HG03575 (cell line): Measurements from ENCODE around the gene TMEM63A.
"Not testable (repeated sequence)": the region's sequence is repeated elsewhere in the genome, so short reads cannot be mapped to it uniquely, and the experiment has no call there.

ENCODE experiments used
- ATAC-seq: cut with Tn5 transposase; IDR thresholded peaks from one replicate; pipeline ENCODE4 v1.9.1; 2021; ENCODE audit not compliant: unreplicated experiment, insufficient number of reproducible peaks, low FRiP score; ENCODE audit errors: extremely low read depth

The TMEM63A gene

DNA sequence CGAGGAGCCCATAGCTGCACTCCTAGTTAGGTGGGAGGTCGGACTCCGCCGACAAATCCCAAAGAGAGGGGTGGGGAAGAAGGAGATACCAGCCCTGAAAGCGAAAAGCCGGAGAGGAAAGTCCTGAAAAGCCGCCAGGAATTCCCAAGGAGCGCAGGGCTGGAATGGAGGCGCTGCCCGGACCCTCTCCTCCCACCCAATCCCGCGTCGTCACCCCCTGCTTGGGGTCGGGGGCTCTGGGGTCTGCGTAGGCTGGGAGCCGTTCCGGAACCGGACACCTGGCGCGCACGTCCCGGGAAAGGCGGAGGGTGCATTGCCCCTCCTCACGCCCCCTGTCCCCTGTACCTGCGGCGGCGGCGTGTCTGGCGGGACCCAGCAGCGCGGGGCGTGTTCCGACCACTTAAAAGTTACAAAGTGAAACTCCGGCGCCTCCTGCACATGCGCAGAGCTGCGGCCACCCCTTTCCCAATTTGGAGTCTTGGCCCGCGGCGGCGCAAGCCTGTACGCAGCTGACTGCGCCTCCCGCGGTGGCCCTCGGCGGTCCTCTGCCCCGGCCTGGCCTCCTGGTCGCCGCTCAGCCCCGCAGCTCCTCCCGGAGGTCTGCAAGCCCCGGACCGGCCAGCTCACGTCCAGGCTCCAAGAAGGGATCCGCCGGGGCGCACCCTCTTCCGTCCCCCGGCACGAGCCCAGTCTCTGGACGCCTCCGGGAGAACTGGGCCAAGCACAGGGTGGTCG, at the start of gene TMEM63A:
TMEM63A (minus strand) TSS at position 422 of the 735 bp plus-strand sequence. CDS start 4,800 bp downstream, outside the sequence.
- peak; percentile 46 for ATAC-seq

DNA sequence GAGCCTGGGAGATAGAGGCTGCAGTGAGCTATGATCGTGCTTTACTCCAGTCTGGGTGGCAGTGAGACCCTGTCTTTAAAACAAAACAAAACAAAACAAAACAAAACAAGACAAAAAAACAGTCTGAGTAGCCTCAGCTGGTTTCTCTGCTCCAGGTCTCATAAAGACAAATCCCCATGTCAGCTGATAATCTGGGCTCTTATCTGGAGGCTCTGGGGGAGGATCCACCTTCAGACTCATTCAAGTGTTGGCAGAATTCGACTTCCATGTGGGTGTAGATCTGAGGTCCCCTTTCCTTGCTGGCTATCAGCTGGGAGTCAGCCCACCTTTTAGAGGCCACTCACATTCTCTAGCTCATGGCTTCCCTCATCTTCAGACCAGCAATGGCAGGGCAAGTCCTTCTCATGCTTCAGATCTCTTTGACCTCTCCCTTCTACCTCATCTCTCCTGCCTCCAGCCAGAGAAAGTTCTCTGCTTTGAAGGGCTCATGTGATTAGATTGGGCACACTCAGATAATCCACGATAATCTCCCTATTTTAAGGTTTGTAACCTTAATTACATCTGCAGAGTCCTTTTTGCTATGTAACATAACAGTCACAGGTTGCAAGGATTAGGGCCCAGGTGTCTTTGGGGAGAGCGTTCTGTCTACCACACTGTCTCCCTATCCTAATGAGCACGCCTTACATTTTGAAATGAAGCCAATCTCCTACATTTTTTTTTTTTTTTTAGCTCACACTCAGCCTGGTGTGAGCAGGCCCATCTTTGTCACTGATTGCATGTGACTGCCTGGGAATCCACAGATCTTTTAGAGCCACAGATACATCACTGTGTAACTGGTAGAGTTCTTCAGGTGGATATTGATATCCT, 49.3 kb upstream of the TMEM63A start:
- ATAC-seq = no peak

DNA sequence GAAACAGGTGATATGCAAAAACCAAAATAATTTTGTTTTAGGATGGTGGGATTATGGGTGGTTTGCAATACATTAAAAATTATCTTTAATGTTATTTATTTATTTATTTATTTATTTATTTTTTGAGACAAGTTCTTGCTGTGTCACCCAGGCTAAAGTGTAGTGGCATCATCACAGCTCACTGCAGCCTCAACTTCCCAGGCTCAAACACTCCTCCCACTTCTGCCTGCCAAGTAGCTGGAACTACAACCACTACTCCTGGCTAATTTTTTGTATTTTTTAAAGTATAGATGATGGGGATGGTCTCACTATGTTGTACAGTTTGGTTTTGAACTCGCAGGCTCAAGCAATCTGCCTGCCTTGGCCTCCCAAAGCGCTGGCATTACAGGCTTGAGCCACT, 48.4 kb upstream of the TMEM63A start:
- ATAC-seq = no peak

DNA sequence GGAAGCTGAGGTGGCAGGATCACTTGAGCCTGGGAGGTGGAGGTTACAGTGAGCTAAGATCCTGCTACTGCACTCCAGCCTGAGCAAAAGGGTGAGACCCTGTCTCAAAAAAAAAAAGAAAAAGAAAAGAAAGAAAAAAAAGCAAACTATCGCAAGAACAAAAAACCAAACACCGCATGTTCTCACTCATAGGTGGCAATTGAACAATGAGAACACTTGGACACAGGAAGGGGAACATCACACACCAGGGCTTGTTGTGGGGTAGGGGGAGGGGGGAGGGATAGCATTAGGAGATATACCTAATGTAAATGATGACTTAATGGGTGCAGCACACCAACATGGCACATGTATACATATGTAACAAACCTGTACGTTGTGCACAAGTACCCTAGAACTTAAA, 47.3 kb upstream of the TMEM63A start:
- not testable (repeated sequence) for ATAC-seq

DNA sequence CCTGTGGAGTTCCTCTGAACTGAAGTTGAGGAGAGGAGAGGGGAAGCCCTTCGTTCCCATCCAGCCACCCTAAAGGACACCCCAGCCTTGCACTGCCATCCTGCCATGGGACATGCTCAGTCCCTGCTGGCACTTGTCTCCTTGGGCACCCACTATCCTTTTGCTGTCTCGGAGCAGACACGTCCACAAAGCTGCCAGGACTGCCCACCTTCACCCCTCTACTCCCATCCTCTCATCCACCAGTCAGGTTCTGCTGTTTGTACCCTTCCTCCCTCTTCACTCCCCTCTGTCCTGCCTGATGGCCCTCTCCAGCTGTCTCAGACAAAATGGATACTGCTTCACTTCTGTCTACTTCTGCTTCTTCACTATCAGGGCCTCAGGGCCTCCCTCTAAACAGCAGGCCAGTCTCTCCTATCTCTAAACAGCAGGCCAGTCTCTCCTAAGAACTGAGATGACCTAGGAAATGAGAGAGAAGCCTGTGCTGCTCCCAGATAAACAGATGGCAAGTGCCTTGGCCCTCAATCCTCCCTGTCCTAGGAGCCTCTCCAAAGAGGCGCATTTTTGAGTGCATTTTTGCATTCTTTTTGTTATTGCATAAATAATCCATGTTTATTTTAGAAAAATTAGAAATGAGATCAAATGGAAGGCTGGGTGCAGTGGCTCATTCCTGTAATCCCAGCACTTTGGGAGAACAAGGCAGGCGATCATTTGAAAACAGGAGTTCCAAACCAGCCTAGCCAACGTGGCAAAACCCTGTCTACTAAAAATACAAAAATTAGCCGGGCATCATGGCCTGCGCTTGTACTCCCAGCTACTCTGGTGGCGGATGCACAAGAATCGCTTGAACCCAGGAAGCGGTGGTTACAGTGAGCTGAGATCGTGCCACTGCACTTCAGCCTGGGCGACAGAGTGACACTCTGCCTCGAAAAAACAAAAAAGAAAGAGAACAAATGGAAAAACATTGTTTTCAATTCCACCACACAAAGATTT, 46.3 kb upstream of the TMEM63A start:
- ATAC-seq = no peak

- ATAC-seq = no peak
These were observed 44.5 kb upstream of the TMEM63A start for GRCh38 chr1:225926551-225927113.

DNA sequence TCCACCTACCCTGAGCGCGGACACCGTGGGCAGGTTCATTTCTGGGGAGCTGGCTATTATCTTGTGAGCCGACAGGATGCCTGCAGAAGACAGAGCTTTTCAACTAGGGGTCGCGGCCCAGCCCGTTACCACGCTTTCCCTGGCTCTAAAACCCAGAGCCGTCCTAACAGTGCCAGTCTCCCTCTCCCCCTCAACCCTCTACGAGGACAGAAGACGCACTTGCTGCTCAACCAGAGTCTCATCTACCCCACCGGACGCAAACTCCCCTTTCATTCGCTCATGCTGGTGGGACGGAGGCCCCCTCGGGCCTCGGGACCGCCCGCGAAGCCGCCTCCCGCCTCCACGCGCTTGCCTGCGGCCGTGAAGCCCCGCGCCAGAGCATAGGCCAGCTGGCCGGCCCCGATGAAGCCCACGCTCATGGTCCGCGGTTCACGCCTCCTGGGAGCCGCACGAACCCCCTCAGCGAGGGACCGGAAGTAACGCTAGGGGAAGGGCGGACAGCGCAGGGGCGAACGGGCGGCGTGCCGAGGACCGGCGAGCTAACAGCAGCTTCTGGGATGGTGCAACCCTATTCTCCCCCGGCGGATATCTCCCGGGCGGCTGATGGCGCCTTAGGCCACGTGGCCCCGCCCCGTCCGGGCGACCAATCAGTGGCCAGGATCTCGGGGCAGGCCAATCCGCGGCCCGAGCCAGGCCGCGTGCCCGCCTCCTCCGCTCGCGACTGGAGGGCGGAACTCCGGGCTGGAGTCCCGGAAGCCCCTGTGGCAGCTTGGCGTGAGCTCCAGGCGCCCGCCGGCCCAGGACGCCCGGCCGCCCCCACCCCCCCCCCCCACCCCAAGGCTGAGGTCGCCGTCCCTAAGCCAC, 41.7 kb upstream of the TMEM63A start, which contains the start of gene PYCR2:
PYCR2 (minus strand) TSS at position 559 of the 864 bp plus-strand sequence; CDS start at position 419, 140 bp downstream.
- ATAC-seq = peak; percentile 93

DNA sequence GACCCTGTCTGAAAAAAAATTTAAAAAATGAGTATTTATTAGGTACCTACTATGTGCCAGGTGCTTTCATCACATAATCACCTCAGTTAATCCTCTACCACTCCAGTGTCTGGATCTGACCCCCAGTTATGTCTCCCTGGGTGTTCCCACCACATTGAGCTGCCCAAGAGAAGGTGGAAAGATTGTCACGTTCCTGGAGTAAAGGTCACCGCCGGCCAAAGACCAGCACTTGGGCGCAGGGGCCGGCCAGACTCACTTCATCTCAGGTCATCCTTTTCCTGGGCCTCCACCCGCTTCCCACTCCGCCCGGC, 41.2 kb upstream of the TMEM63A start:
- ATAC-seq = no peak

DNA sequence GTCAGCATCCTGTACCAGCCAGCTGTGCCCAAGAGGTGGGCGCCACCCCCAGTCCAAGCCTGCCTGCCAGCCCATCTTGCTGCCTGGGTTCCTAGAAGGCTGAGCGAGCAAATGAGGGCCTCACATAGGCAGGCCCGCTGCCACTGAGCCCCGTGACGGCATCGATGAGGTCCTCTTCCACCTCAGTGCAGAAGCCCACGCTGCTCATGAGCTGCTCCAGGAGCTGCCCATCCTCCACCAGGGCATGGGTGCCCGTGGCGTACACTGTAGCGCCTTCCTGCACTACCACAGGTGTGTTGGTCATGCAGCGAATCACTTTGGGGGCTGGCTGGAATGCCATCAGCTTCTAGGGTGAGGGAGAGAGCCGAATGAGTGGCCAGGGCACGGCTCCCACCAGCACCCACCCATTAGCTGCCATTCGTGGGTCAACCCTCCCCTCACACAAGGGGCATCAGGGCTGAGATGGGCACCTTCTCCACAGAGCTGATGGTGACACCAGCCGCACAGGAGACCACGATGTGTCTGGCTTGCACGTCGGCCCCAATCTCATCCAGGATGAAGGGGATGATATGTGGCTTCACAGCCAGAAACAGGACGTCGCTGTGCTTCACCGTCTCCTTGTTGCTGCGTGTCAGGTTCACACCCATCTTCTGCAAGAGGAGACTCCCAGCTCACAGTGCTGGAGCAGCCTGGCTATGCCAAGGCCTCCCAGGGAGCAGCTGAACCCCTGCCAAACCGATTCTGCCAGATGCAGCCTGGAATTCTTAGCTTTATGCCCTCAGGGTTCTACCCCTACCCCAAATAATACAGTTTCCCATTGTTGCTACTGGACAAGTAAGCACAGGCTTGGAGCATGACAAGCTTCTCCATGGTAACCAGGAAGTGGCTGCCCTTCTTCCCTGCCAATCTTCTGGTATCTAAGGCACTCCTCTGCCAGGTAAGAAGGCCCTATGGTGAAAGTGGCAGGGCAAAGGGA, 39.8 kb upstream of the TMEM63A start:
- no peak for ATAC-seq

- no peak for ATAC-seq
These were observed 37.7 kb upstream of the TMEM63A start for GRCh38 chr1:225919906-225920305.

- no peak for ATAC-seq
These were observed 36.1 kb upstream of the TMEM63A start for GRCh38 chr1:225918280-225918679.

GRCh38 chr1:225917536-225917935, 35.4 kb upstream of the TMEM63A start:
- ATAC-seq = no peak

GRCh38 chr1:225917101-225917500, 34.9 kb upstream of the TMEM63A start:
- no peak for ATAC-seq

DNA sequence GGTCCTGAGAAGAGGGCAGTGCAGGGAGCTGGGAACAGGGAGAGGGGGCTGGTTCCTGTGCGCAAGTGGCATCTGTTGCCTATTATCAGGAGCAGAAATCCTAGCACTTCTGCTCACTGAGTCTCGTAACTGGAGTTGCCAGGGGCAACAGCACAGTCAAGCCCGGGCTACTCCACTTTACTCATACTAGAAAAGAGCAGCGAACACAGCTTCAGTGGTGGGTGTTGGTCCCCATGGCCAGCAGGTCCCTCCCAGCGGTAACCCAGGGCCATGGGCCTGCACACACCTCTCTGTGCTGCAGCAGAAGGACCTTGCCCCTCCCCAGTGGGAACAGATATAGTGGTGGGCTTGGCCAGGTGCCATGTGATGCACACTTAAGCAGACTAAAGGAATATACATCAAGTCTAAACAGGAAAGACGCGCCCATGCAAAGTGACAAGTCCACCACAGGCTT, 33.4 kb upstream of the TMEM63A start:
- ATAC-seq = no peak

DNA sequence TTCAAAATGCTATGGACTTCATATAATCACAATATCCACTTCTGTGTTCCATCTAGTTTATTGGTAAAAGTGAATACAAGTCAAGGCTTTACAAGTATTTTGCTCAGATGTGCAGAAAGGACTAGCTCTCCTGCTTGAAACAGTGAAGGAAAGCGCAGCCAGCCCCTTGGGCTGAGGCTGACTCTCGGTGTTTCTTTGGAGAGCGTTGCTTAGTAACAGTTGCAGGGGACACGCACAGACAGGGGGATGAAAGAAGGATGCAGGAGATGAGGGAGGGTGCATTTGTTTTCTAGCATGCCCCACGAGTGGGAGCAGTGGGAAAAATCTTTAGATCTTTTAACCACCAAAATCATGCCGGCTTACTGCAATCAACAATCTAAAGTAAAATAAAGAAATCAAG, 32.8 kb upstream of the TMEM63A start:
- ATAC-seq = no peak

- no peak for ATAC-seq
These were observed 32.2 kb upstream of the TMEM63A start for GRCh38 chr1:225914391-225914790.
